ENCODE results near the gene ATP23. TPM values are rescaled to one million over a fixed set of nuclear protein-coding genes. Genes with fewer than 3 reads are reported as not detected.
A peak's percentile ranks its signal among the peaks of the same experiment; 100 is the strongest.

The ATP23 gene
- total RNA-seq, 2 donors from 2014 or later = 13.9 to 16.1 TPM

- ATAC-seq (peak; percentile 53), DNase-seq (no peak)
- intact Hi-C loops (cut with DNase I, micrococcal nuclease) = loop anchor here in 1 of 2 donors (5.0 kb wide), 1 partner anchor 74 kb away; no protein-coding TSS in a partner anchor
These were observed 35.4 kb upstream of the ATP23 start for GRCh38 chr12:57905812-57906475.

GRCh38 chr12:57906821-57907220 lies 34.5 kb upstream of the ATP23 start:
- DNase-seq (no peak), ATAC-seq (no peak)
- intact Hi-C loops (cut with DNase I, micrococcal nuclease) = loop anchor here in 1 of 2 donors (5.0 kb wide), 1 partner anchor 75 kb away; no protein-coding TSS in a partner anchor

- ATAC-seq = no peak
- intact Hi-C loops (cut with DNase I, micrococcal nuclease) = loop anchor here in 1 of 2 donors (5.0 kb wide), 1 partner anchor 75 kb away; no protein-coding TSS in a partner anchor
- no peak for DNase-seq
These were observed 34.1 kb upstream of the ATP23 start for GRCh38 chr12:57907281-57907680.

GRCh38 chr12:57908511-57908910 lies 32.9 kb upstream of the ATP23 start:
- DNase-seq (no peak), ATAC-seq (no peak)
- intact Hi-C loops (cut with DNase I, micrococcal nuclease) = loop anchor here in 1 of 2 donors (5.0 kb wide), 1 partner anchor 76 kb away; no protein-coding TSS in a partner anchor

GRCh38 chr12:57909056-57909455 lies 32.3 kb upstream of the ATP23 start:
- DNase-seq = no peak
- ATAC-seq = no peak
- intact Hi-C loops (cut with DNase I, micrococcal nuclease) = loop anchor here in 1 of 2 donors (5.0 kb wide), 1 partner anchor 77 kb away; no protein-coding TSS in a partner anchor

- intact Hi-C loops (cut with DNase I, micrococcal nuclease) = loop anchor here in 1 of 2 donors (5.0 kb wide), 1 partner anchor 77 kb away; no protein-coding TSS in a partner anchor
- ATAC-seq (no peak), DNase-seq (no peak)
These were observed 31.8 kb upstream of the ATP23 start for GRCh38 chr12:57909611-57910010.

- intact Hi-C loops (cut with DNase I, micrococcal nuclease) = no loop called here
- DNase-seq (no peak), ATAC-seq (no peak)
These were observed 23.2 kb upstream of the ATP23 start for GRCh38 chr12:57918147-57918546.

GRCh38 chr12:57927086-57927485 lies 14.3 kb upstream of the ATP23 start:
- no peak for ATAC-seq
- DNase-seq = no peak
- intact Hi-C loops (cut with DNase I, micrococcal nuclease) = no loop called here

- no peak for ATAC-seq
- intact Hi-C loops (cut with DNase I, micrococcal nuclease) = no loop called here
- DNase-seq = no peak
These were observed 12.1 kb upstream of the ATP23 start for GRCh38 chr12:57929092-57929830.

GRCh38 chr12:57934819-57935218 lies 6.5 kb upstream of the ATP23 start:
- ATAC-seq (no peak), DNase-seq (no peak)
- intact Hi-C loops (cut with DNase I, micrococcal nuclease) = no loop called here

- DNase-seq (no peak), ATAC-seq (no peak)
- intact Hi-C loops (cut with DNase I, micrococcal nuclease) = no loop called here
These were observed 6.0 kb upstream of the ATP23 start for GRCh38 chr12:57935331-57935730.

GRCh38 chr12:57935839-57936512 lies 5.4 kb upstream of the ATP23 start:
- peak; percentile 92 for ATAC-seq
- peak; percentile 88 to 95 for DNase-seq
- intact Hi-C loops (cut with DNase I, micrococcal nuclease) = no loop called here

GRCh38 chr12:57936513-57936883 lies 4.9 kb upstream of the ATP23 start:
- intact Hi-C loops (cut with DNase I, micrococcal nuclease) = no loop called here
- no peak for DNase-seq
- ATAC-seq = no peak

- intact Hi-C loops (cut with DNase I, micrococcal nuclease) = no loop called here
- DNase-seq (no peak), ATAC-seq (no peak)
These were observed 2.1 kb upstream of the ATP23 start for GRCh38 chr12:57939291-57939690.

GRCh38 chr12:57940052-57940914 lies 1.1 kb upstream of the ATP23 start:
- intact Hi-C loops (cut with DNase I, micrococcal nuclease) = no loop called here
- DNase-seq (peak in 1 of 2 donors; percentile 30), ATAC-seq (no peak)

GRCh38 chr12:57940915-57941164 lies 527 bp upstream of the ATP23 start:
- intact Hi-C loops (cut with DNase I, micrococcal nuclease) = no loop called here
- ATAC-seq = no peak
- DNase-seq = no peak

GRCh38 chr12:57943438-57944080 lies 2.2 kb downstream of the ATP23 start:
- intact Hi-C loops (cut with DNase I, micrococcal nuclease) = no loop called here
- ATAC-seq (no peak), DNase-seq (peak in 1 of 2 donors; percentile 28)

- DNase-seq (no peak), ATAC-seq (no peak)
- intact Hi-C loops (cut with DNase I, micrococcal nuclease) = no loop called here
These were observed 3.1 kb downstream of the ATP23 start for GRCh38 chr12:57944313-57945023.
